CD8-positive, alpha-beta memory T cell (primary cell): ENCODE measurements around the gene ARSA. TPM values are rescaled to one million over a fixed set of nuclear protein-coding genes. Genes with fewer than 3 reads are reported as not detected.
A peak's percentile ranks its signal among the peaks of the same experiment; 100 is the strongest.

Source experiments
- CTCF ChIA-PET: fragments of 350-600 bp; sonication (Branson Sonifier 250); formaldehyde crosslinking; loops from one replicate; lab custom pipeline; 2021; ENCODE audit warnings: antibody characterized with exemption; lab: Charles Lee
- POLR2A ChIA-PET: fragments of 350-600 bp; sonication (Branson Sonifier 250); formaldehyde crosslinking; loops from one replicate; lab custom pipeline; 2021; ENCODE audit warnings: antibody characterized with exemption; lab: Charles Lee
- DNase-seq, 5 donors: peaks; one replicate each; pipeline versions ENCODE4 v3.0.0 to v3.0.0-alpha.2; 2020 to 2022; ENCODE audit warnings: mixed read lengths in 1 of 5
- H3K27ac ChIP-seq: one replicate; pipeline ENCODE4 v1.7.0; 2013; ENCODE audit warnings: low read depth, mild to moderate bottlenecking, low read length, moderate library complexity
- H3K27me3 ChIP-seq: 2 replicates; pipeline ENCODE4 v1.7.0; 2013; ENCODE audit warnings: low read length, mild to moderate bottlenecking; ENCODE audit not compliant: insufficient read depth, poor library complexity, severe bottlenecking
- H3K36me3 ChIP-seq: 2 replicates; pipeline ENCODE4 v1.7.0; 2013; ENCODE audit warnings: mild to moderate bottlenecking, low read length, moderate library complexity; ENCODE audit not compliant: insufficient read depth
- H3K4me1 ChIP-seq: 2 replicates; pipeline ENCODE4 v1.7.0; 2013; ENCODE audit warnings: mild to moderate bottlenecking, low read length, moderate library complexity; ENCODE audit not compliant: insufficient read depth
- H3K4me3 ChIP-seq: 2 replicates; pipeline ENCODE4 v1.7.0; 2013; ENCODE audit warnings: mild to moderate bottlenecking, low read length
- H3K9me3 ChIP-seq: 2 replicates; pipeline ENCODE4 v1.7.0; 2013; ENCODE audit warnings: mild to moderate bottlenecking, low read length
- H3K27ac Mint-ChIP-seq, 8 donors: one replicate each; pipeline ENCODE4 v1.8.0; 2020 to 2021; ENCODE audit warnings: mixed read lengths in 8 of 8, mild to moderate bottlenecking in 6 of 8, inconsistent platforms in 3 of 8, moderate library complexity in 3 of 8
- H3K27me3 Mint-ChIP-seq, 2 donors: one replicate each; pipeline ENCODE4 v1.8.0; 2020 to 2021; ENCODE audit warnings: mixed read lengths in 2 of 2, mild to moderate bottlenecking in 1 of 2, moderate library complexity in 1 of 2
- H3K36me3 Mint-ChIP-seq, 3 donors: one replicate each; pipeline ENCODE4 v1.8.0; 2020 to 2021; ENCODE audit warnings: mixed read lengths in 3 of 3, inconsistent platforms in 1 of 3, mild to moderate bottlenecking in 1 of 3
- H3K4me1 Mint-ChIP-seq, 3 donors: one replicate each; pipeline ENCODE4 v1.8.0; 2020 to 2021; ENCODE audit warnings: mixed read lengths in 3 of 3, inconsistent platforms in 1 of 3, mild to moderate bottlenecking in 1 of 3
- H3K4me3 Mint-ChIP-seq, 7 donors: one replicate each; pipeline ENCODE4 v1.8.0; 2020 to 2021; ENCODE audit warnings: mixed read lengths in 7 of 7, mild to moderate bottlenecking in 6 of 7, moderate library complexity in 4 of 7, inconsistent platforms in 2 of 7
- H3K9me3 Mint-ChIP-seq, 5 donors: one replicate each; pipeline ENCODE4 v1.8.0; 2020 to 2022; ENCODE audit warnings: mixed read lengths in 5 of 5, mild to moderate bottlenecking in 3 of 5, moderate library complexity in 2 of 5, inconsistent platforms in 1 of 5
- polyA plus RNA-seq: library from polyadenylated mRNA; unstranded; fragments of 300-500 nt; fragmentation: Illumina TruSeq; gene quantifications from one replicate; pipeline ENCODE4 v1.2.3, GENCODE V29; 2021
- total RNA-seq, 2 experiments: library from RNA; stranded (reverse); gene quantifications; one replicate each; pipeline ENCODE4 v1.2.3, GENCODE V29; 2021

Gene ARSA
- total and polyA plus RNA-seq, 3 experiments from 2014 or later: 10.6 to 25.3 (median 23.6) TPM

- Histone ChIP-seq H3K9me3 (no peaks in the 10 kb centered on the region), H3K4me1 (no peaks in the 10 kb centered on the region), H3K36me3 (no peaks in the 10 kb centered on the region), H3K27ac (no peak overlapping the region), H3K27me3 (peaks cover 23% of the 10 kb centered on the region), H3K4me3 (no peak overlapping the region)
- Mint-ChIP-seq H3K27ac (no peak overlapping the region), H3K9me3 (peaks cover 0 to 4% (median 2%) of the 10 kb centered on the region in 5 donors), H3K27me3 (peaks cover 42 to 48% of the 10 kb centered on the region in 2 donors), H3K4me1 (peaks cover 5 to 21% (median 14%) of the 10 kb centered on the region in 3 donors), H3K4me3 (no peak overlapping the region), H3K36me3 (peaks cover 0 to 8% (median 0%) of the 10 kb centered on the region in 3 donors)
- no peak for DNase-seq
- ChIA-PET POLR2A (no interaction called here), CTCF (no interaction called here)
Measured at GRCh38 chr22:50604256-50605001, 23.5 kb downstream of the ARSA start.

GRCh38 chr22:50603511-50604255 is 24.3 kb downstream of the ARSA start:
- POLR2A ChIA-PET: no interaction called here
- peaks cover 23% of the 10 kb centered on the region for H3K27me3 ChIP-seq

GRCh38 chr22:50602338-50602700 is 25.6 kb downstream of the ARSA start:
- peaks cover 0 to 4% (median 2%) of the 10 kb centered on the region in 5 donors for H3K9me3 Mint-ChIP-seq
- Histone ChIP-seq H3K4me3 (no peak overlapping the region), H3K36me3 (no peaks in the 10 kb centered on the region), H3K27ac (no peak overlapping the region), H3K4me1 (no peaks in the 10 kb centered on the region), H3K27me3 (peaks cover 23% of the 10 kb centered on the region), H3K9me3 (no peaks in the 10 kb centered on the region)
- CTCF ChIA-PET: no interaction called here
- peak overlapping the region; percentile 5 to 84 (median 74) for H3K4me3 Mint-ChIP-seq
- peaks cover 1 to 10% (median 2%) of the 10 kb centered on the region in 3 donors for H3K36me3 Mint-ChIP-seq
- DNase-seq: no peak
- POLR2A ChIA-PET: no interaction called here
- H3K27me3 Mint-ChIP-seq: peaks cover 42 to 44% of the 10 kb centered on the region in 2 donors
- H3K4me1 Mint-ChIP-seq: peaks cover 5 to 21% (median 14%) of the 10 kb centered on the region in 3 donors
- H3K27ac Mint-ChIP-seq: no peak overlapping the region

More at GRCh38 chr22:50603511-50604255, 24.3 kb downstream of the ARSA start:
- Mint-ChIP-seq H3K27me3 (peaks cover 40 to 45% of the 10 kb centered on the region in 2 donors), H3K4me1 (peaks cover 5 to 21% (median 14%) of the 10 kb centered on the region in 3 donors), H3K4me3 (no peak overlapping the region), H3K36me3 (peaks cover 0 to 8% (median 0%) of the 10 kb centered on the region in 3 donors), H3K27ac (no peak overlapping the region), H3K9me3 (peaks cover 0 to 4% (median 2%) of the 10 kb centered on the region in 5 donors)
- H3K27ac ChIP-seq: no peak overlapping the region
- CTCF ChIA-PET: no interaction called here
- no peak for DNase-seq
- no peaks in the 10 kb centered on the region for H3K36me3 ChIP-seq
- no peak overlapping the region for H3K4me3 ChIP-seq
- no peaks in the 10 kb centered on the region for H3K4me1 ChIP-seq
- H3K9me3 ChIP-seq: no peaks in the 10 kb centered on the region

- Mint-ChIP-seq H3K4me3 (peak overlapping the region; percentile 63 to 85 (median 74)), H3K27me3 (peaks cover 40 to 43% of the 10 kb centered on the region in 2 donors), H3K27ac (peak overlapping the region in 2 of 8 donors; percentile 29 to 31), H3K4me1 (peaks cover 5 to 21% (median 14%) of the 10 kb centered on the region in 3 donors), H3K36me3 (peaks cover 1 to 15% (median 4%) of the 10 kb centered on the region in 3 donors), H3K9me3 (peaks cover 0 to 4% (median 2%) of the 10 kb centered on the region in 5 donors)
- Histone ChIP-seq H3K4me3 (no peak overlapping the region), H3K27me3 (peaks cover 23% of the 10 kb centered on the region), H3K9me3 (no peaks in the 10 kb centered on the region), H3K4me1 (no peaks in the 10 kb centered on the region), H3K36me3 (no peaks in the 10 kb centered on the region), H3K27ac (no peak overlapping the region)
- DNase-seq: no peak
- POLR2A ChIA-PET: interaction anchor here (0.6 kb wide), 1 partner anchor 39 kb away, joined by 3 read pairs; no protein-coding TSS in a partner anchor
- CTCF ChIA-PET: no interaction called here
Measured at GRCh38 chr22:50601669-50602337, 26.1 kb downstream of the ARSA start.

- no peak for DNase-seq
- peaks cover 0 to 4% (median 2%) of the 10 kb centered on the region in 5 donors for H3K9me3 Mint-ChIP-seq
- Histone ChIP-seq H3K4me1 (no peaks in the 10 kb centered on the region), H3K4me3 (no peak overlapping the region), H3K27ac (no peak overlapping the region), H3K9me3 (no peaks in the 10 kb centered on the region), H3K36me3 (no peaks in the 10 kb centered on the region), H3K27me3 (peaks cover 23% of the 10 kb centered on the region)
- no peak overlapping the region for H3K27ac Mint-ChIP-seq
- POLR2A ChIA-PET: interaction anchor here (0.6 kb wide), 1 partner anchor 38 kb away, joined by 3 read pairs; no protein-coding TSS in a partner anchor
- peaks cover 38 to 39% of the 10 kb centered on the region in 2 donors for H3K27me3 Mint-ChIP-seq
- peaks cover 1 to 18% (median 5%) of the 10 kb centered on the region in 3 donors for H3K36me3 Mint-ChIP-seq
- CTCF ChIA-PET: no interaction called here
- peaks cover 5 to 21% (median 14%) of the 10 kb centered on the region in 3 donors for H3K4me1 Mint-ChIP-seq
- H3K4me3 Mint-ChIP-seq: peak overlapping the region in 6 of 7 donors; percentile 65 to 85 (median 77)
Measured at GRCh38 chr22:50600967-50601668, 26.8 kb downstream of the ARSA start.

GRCh38 chr22:50600538-50600937 is 27.4 kb downstream of the ARSA start, which contains the start of gene MAPK8IP2:
TSS of gene MAPK8IP2 (plus strand) at chr22:50600793. CDS start at chr22:50600819, 26 bp downstream.
- Histone ChIP-seq H3K27ac (no peak within 1 kb of the TSS), H3K27me3 (peaks cover 23% of the 10 kb centered on the region)

More at GRCh38 chr22:50600538-50600937, 27.4 kb downstream of the ARSA start, which contains the start of gene MAPK8IP2:
- Mint-ChIP-seq H3K4me1 (peaks cover 5 to 21% (median 14%) of the 10 kb centered on the region in 3 donors), H3K4me3 (peak within 1 kb of the TSS; percentile 63 to 85 (median 74)), H3K9me3 (peaks cover 0 to 4% (median 2%) of the 10 kb centered on the region in 5 donors), H3K27ac (peak within 1 kb of the TSS in 2 of 8 donors; percentile 29 to 43), H3K36me3 (peaks cover 1 to 18% (median 5%) of the 10 kb centered on the region in 3 donors), H3K27me3 (peaks cover 36 to 37% of the 10 kb centered on the region in 2 donors)
- H3K4me1 ChIP-seq: no peaks in the 10 kb centered on the region
- no peak within 1 kb of the TSS for H3K4me3 ChIP-seq
- H3K9me3 ChIP-seq: no peaks in the 10 kb centered on the region
- ChIA-PET CTCF (no interaction called here), POLR2A (interaction anchor here (1.0 kb wide), 1 partner anchor 27 kb away, joined by 3 read pairs; the partner anchor contains the start of gene ARSA)
- DNase-seq: no peak
- no peaks in the 10 kb centered on the region for H3K36me3 ChIP-seq
